GM19463 (cell line): ENCODE results near the gene SLC50A1.

Experiments
- ATAC-seq: cut with Tn5 transposase; IDR thresholded peaks from one replicate; pipeline ENCODE4 v1.9.1; 2021; ENCODE audit warnings: mild to moderate bottlenecking, moderate library complexity; ENCODE audit not compliant: unreplicated experiment

The SLC50A1 gene, protein sequence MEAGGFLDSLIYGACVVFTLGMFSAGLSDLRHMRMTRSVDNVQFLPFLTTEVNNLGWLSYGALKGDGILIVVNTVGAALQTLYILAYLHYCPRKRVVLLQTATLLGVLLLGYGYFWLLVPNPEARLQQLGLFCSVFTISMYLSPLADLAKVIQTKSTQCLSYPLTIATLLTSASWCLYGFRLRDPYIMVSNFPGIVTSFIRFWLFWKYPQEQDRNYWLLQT

DNA sequence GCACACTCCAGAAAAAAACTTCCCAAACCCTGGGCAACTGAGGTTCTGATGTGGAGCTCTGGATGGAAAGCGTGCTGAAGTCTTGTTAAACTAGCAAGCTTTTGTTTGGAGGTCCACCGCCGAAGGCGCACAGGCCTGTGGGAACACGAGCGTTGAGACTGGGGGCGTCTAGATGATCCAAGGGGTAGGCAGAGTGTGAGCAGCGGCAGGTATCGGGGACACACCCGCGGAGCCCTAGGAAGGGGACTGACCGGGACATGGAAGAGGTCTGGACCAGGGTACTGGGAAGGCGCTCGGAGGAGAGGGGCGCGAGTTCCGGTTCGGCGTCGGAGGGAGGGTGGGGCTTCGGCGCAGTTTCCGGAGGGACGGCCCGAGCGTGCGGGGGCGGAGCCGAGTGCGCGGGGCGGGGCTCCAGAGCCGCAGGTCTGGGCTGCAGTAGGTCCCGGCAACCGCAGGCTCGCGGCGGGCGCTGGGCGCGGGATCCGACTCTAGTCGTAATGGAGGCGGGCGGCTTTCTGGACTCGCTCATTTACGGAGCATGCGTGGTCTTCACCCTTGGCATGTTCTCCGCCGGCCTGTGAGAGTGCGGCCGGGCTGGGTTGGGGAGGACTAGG is at the start of gene SLC50A1:
Gene SLC50A1 (plus strand): TSS at position 438 of the 614 bp plus-strand sequence. CDS start 60 bp downstream, at position 498.
- peak; percentile 75 for ATAC-seq

GRCh38 chr1:155086128-155086741 is 49.4 kb upstream of the SLC50A1 start:
- ATAC-seq: no peak

- no peak for ATAC-seq
Observed at GRCh38 chr1:155086856-155087535, 48.7 kb upstream of the SLC50A1 start.

DNA sequence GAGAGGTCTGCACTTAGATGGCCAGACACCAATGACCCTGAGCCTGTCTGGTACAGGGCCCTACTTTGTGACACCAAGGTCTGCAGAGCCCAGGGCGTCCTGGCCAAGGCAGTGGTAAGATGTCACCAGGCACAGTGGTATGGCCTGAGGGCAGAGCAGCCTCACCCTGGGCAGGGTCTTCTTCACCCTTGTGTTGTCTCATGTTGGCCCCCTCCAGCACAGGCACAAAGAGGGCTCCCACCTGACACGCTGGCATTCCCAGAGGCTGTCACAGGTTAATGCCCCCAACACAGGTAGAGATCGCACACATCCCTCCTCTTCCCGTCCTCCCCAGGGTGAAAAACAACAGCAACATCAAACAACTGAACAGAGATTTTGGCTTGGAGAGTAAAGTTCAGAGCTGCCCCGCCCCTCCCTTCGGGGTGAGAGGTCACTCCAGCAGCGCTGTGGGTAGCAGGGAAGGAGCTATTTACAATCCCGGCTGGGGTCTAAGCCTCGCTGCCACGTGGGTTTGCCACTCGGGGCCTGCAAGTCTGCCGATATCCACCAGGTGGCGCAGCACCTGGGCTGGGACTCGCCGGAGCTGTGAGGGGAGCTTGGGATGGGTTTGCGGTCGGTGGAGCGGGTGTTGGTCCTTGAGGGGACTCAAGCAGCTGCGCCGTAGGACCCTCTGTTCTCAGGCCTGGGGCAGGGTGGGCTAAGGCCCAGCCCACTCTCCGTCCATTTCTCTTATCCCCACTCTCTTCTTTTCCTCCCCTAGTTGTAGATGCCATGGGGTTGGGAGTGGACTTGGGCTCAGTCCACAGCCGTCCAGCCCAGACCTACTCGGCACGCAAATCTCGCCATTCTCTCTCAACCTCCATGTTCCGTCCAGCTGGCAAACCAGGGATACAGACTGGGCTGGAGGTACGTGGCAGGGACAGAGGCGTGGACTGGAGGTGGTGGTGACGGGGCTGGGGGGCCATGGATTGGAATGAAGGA is 44.3 kb upstream of the SLC50A1 start:
- no peak for ATAC-seq

- no peak for ATAC-seq
Observed at GRCh38 chr1:155092131-155092530, 43.5 kb upstream of the SLC50A1 start.

DNA sequence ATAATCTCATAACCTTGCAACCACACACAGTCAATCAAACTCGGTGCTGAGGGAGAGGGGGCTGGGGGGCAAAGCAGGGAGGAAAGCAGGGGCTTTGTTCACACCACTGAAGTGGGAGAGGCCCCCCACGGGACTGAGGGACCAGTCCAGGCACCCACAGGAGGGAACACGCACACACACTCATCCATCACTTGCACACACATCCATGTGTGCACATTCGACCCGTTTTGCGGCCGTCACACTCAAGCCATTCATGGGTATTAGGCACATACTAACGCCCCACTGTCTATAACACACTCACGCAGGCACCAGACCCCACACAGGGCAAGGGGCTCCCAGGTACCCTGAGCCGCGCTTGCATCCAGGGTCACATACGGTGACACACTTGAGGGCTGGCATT is 43.0 kb upstream of the SLC50A1 start:
- no peak for ATAC-seq

DNA sequence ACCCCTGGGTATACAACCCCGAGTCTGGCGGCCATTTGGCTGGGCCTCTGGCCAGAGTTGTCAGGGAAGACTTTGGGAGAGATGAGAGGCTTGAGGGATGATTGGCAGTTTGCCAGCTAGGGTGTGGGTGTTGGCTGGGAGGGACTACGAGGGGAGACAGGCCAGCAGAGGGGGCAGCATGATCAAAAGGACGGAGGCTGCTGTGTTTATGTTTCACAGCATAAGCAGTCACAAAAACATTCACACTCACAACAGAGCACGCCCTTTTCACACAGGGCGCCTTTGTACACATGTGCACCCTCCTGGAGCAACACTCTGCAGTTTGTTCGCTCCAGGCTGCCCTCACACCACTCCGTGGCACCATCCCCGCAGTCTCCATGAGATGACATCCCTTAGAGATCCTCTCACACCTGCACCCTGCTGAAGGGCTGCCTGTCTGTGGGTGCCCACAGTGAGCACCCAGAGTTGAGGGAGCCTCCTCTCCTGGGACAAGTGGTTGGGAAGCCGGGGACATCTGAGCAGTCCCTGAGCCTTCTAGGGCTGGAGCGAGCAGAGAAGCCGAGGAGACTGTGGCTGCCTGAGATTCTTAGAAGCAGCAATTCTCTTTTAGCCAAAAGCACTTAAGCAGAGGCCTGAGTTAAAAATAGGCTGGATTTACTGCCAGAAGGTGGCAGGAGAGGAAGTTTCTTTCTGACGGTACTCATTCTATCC is 41.6 kb upstream of the SLC50A1 start:
- ATAC-seq: no peak

DNA sequence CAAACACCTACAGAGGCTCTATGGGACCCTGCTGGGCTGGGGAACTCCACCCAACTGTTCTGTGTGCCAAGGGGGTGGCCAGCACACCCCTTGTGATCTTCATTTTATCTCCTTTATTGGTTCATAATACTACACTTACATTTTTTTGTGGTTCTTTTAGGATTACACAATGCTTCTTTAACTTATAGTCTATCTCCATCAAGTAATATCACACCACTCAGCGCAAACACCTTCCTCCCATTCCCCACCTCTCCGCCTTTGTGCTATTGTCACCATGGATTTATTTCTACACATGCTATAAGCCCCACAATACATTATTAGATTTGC is 41.1 kb upstream of the SLC50A1 start:
- ATAC-seq: no peak

GRCh38 chr1:155099331-155099730 is 36.3 kb upstream of the SLC50A1 start:
- no peak for ATAC-seq

GRCh38 chr1:155103325-155103724 is 32.3 kb upstream of the SLC50A1 start:
- no peak for ATAC-seq

DNA sequence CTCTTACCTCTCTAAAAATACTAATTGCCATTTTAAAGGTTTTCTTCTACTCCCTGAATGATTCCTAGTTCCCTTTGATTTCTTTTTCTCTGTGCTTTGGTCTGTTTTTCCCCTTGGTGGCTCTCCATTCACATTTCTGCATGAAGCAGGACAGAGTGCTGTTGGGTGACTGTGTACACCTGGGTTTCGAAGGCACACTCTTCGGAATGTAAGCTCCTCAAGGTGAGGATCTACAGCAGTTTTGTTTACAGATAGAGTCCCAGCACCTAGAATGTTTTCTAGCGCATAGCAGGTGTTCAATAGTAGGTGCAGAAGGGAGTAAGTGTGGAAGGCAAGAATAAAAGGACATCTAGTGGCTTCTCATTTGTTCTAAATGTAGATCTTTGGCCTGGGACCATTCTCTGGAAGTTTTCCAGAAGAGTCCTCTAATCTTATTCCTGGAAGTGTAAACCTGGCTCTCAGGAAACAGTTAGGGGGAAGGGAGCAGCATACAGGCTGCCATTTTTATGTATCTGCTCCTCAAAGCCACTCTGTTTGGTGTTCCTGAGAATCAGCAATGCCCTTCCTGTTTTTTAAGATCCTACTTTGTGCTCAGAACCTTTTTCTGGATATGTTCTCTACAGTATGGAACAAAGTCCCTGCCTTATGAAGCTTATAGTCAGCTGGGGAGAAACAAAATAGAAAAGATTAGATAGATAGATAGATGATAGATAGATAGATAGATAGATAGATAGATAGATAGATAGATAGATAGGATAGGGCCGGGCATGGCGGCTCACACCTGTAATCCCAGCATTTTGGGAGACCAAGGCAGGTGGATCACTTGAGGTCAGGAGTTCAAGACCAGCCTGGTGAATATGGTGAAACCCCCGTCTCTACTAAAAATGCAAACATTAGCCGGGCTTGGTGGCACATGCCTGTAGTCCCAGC is 30.8 kb upstream of the SLC50A1 start:
- no peak for ATAC-seq

- no peak for ATAC-seq
Observed at GRCh38 chr1:155105604-155106011, 30.0 kb upstream of the SLC50A1 start.

- ATAC-seq: no peak
Observed at GRCh38 chr1:155106862-155107261, 28.8 kb upstream of the SLC50A1 start.

DNA sequence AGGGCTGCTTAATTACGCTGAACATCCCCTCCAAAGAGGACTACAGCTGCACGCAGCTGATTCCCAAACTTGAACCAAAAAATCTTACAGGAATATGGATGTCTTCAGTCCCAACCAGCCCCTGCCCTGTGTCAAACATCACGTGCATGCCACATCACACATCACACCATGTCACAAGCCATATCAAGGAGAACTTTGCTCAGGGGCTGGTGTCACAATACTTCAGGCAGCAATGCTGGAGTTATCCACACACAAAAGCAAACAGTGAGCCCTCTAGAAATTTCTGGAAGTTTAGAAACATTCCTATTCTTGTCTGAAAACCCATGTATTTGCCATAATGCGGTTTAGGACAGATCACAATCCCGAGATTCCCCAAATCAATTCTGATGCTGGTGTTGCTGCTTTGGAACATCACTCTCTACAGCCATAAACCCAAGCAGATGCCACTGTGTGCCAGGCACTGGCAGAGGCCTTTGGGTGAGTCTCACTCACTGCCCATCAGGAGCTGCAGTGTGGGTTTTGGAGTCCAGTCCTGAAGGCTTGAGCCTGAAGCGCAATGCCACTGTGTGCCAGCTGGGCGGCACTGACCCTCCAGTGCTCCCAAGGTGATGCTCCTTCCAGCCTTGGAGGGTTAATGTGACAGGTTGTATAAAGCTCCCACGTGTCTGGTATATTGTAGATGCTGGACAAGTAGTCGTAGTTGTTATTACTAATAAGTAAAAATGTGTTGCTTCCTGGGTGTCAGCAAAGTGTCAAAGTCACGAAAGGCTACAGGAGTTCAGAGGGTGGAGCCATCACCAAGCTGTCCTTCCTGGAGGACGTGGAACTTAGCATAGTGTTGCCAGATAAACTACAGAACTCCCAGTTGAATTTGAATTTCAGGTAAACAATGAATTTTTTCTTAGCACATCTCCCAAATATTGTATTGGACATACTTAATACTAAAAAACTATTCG is 28.1 kb upstream of the SLC50A1 start:
- ATAC-seq: no peak

DNA sequence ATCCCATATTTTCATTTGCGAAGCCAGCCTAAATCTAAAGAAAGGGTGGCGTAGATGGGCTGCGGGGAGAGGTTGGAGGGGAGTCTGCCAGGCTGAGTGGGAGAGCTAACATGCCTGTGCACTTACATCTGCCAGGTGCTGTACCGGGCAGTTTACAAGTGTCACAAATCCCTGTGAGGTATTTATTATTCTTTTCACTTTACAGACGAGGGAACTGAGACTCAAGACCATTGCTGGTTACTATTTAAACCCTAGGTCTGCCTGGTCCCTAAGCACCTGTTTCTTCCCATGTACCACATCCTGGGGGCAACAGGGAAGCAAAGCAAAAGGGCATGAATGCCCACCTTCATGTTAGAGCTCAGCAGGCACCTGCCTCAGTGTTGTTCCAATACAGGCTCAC is 27.4 kb upstream of the SLC50A1 start:
- ATAC-seq: no peak

DNA sequence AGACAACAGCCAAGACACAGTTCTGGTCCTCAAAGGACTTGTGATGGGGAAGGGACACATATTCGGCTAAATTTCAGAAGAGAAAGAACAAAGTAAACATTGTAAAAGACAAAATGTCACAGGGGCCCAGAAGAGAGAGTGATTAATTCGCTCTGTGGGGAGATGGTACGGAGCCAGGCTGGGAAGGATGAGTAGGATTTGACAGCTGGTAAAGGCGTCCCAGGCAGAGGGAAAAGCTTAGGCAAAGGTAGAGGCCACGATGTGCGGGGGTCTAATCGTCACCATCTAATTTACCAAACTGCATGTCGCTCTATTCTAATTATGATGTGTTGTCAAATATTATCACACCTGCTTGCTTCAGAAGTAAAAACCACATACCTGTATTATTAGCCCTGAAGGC is 25.3 kb upstream of the SLC50A1 start:
- no peak for ATAC-seq

DNA sequence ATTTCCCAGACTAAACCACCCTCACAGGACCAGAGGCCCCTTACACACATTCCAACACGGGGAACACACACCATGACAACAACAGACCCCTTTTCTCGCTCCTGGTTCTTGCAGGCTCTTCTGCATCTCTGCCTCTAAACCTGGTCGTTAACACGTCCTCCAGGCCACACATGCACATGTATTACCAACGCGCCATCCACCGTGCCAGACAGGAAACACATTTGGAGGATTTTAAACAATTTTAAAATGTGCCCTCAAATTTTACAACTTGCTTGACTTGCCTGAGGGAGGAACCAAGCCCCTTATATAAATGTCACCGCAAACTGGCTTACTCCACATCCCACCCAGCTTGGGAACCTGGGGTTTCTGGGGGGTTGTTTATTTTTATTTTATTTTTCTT is 24.8 kb upstream of the SLC50A1 start:
- ATAC-seq: no peak

- no peak for ATAC-seq
Observed at GRCh38 chr1:155113450-155113980, 22.1 kb upstream of the SLC50A1 start.
